Right kidney (tissue), 9 donors: ENCODE measurements around the gene GABRA5.
"Not testable (repeated sequence)": the region's sequence is repeated elsewhere in the genome, so short reads cannot be mapped to it uniquely, and the experiment has no call there.

ENCODE experiments used
- DNase-seq: peaks from one replicate; pipeline ENCODE4 v3.0.0-alpha.2; 2016
- long read RNA-seq, 8 donors: transcript quantifications; one replicate each; lab custom pipeline, GENCODE V29; 2026

The GABRA5 gene
- long read RNA-seq, donor 1 = 0 reads
- long read RNA-seq, donor 2 = 0 reads
- long read RNA-seq, donor 3 = 0 reads
- long read RNA-seq, donor 4 = 0 reads
- long read RNA-seq, donor 5 = 0 reads
- long read RNA-seq, donor 6 = 0 reads
- long read RNA-seq, donor 7 = 0 reads
- long read RNA-seq, donor 8 = 0 reads

- peak; percentile 54 for DNase-seq
These were observed at the start of gene GABRA5 for GRCh38 chr15:26866298-26867199. GABRA5 (plus strand) TSS chr15:26867062; CDS start chr15:26869249, 2,187 bp downstream.

DNA sequence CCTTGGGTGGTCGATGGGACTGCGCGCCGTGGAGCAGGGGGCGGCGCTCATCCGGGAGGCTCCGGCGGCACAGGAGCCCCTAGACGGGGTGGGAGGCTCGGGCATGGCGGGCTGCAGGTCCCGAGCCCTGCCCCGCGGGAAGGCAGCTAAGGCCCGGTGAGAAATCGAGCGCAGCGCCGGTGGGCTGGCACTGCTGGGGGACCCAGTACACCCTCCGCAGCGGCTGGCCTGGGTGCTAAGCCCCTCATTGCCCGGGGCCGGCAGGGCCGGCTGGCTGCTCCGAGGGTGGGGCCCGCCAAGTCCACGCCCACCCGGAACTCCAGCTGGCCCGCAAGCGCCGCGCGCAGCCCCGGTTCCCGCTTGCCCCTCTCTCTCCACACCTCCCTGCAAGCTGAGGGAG is 35.7 kb upstream of the GABRA5 start:
- not testable (repeated sequence) for DNase-seq

DNA sequence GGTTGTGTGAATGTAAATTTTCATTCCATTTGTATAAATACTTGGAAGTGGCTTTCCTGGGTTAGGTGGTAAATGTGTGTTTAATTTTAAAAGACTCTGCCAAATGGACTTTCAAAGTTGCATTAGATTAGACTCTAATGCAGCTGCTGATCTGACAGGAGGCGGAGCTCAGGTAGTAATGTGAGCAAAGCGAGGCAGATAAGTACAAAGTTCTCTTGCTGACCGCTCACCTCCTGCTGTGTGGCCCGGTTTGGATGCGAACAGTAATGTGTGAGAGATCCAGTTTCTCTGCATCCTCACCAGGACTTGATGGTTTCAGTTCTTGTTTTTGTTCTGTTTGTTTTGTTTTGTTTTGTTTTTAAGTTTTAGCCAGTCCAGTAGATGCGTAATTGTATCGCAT is 34.9 kb upstream of the GABRA5 start:
- no peak for DNase-seq

GRCh38 chr15:26838742-26839460 is 28.0 kb upstream of the GABRA5 start:
- peak; percentile 10 for DNase-seq

GRCh38 chr15:26841514-26841913 is 25.3 kb upstream of the GABRA5 start:
- DNase-seq = no peak

DNA sequence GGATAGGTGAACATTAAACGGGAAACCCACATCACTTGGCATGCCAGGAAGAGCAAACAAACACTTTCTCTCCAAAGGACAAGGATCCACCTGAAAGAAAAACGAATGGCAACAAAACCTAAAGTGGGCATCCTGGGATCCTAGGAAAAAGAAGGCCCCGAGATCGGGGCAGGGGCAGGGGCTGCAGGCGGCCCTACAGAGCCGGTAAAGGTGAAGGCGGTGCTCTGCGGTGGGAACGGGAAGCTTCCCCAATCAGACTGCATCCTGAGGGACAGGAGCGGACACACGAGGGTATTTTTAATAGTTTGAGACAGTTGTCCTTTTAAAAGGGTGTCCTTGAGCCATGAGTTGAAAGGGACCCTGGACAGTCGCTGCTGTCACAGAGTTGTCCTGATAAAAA is 24.9 kb upstream of the GABRA5 start:
- DNase-seq = no peak

DNA sequence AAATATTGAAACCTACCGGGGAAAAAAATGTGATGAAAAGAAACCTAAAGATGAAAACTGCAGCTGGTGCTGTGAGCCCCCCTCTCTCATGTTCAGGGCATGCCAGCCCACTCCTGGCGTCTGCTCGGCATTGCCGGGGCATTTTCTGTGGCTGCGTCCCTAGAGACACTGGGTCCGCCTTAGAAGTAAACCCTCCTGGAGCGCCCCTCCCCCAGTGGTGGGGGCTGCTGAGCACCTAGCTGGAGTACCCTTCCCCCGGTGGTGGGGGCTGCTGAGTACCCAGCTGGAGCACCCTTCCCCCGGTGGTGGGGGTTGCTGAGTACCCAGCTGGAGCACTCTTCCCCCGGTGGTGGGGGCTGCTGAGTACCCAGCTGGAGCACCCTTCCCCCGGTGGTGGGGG is 24.5 kb upstream of the GABRA5 start:
- DNase-seq = no peak

GRCh38 chr15:26844901-26845300 is 22.0 kb upstream of the GABRA5 start:
- no peak for DNase-seq

DNA sequence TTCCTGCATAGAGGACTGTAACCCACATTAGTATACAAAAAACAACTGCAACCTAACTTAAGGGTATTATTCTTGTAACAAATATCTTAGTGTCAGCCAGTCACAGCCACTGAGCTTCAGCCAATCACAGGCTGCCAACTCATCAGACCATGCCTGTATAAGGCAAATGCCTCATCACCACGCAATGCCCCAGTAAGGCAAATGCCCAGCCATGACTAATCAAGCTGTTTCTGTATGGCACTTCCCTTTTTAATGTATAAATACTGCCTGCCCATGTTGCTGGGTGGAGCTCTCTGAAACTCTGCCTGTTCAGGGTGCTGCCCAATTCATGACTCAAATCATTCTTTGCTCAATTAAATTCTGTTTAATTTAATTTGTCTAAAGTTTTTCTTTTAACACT is 18.4 kb upstream of the GABRA5 start:
- DNase-seq = no peak

DNA sequence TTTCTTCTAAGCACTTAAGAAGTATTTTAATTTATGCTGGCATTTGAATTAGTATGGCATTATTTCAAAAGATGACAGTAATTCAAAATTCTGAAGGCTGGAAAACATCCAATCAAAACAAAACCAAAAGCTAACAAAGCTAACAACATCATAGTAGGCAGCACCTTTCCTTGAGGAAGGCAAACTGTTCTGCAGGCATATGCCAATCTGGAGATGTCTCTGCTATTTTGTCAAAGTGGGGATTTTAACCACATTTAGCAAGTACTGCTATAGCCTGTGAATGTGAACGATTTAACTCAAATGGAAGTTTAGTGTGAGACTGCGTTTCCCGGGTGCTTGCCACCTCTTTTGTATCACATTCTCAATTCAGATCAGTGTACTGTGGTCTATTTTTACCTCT is 16.7 kb upstream of the GABRA5 start:
- no peak for DNase-seq

DNA sequence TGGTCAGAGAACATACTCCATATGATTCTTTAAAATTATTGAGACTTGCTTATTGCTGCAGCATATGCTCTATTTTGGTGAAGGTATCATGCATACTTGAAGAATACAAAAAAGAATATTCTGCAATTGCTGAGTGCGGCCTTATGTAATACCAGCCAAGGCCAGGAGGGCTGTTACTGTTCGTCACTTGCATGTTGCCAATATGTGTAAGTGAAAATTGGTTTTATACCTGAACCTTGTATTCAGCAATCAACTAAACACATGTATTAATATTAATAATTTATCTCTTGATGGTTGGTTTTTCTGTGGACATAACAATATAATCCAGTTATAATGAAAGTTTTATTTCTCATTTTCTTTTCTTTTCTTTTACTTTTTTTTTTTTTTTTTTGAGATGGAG is 13.9 kb upstream of the GABRA5 start:
- no peak for DNase-seq

GRCh38 chr15:26854435-26854834 is 12.4 kb upstream of the GABRA5 start:
- DNase-seq = no peak

GRCh38 chr15:26864664-26865191 is 2.1 kb upstream of the GABRA5 start:
- DNase-seq = peak; percentile 38

DNA sequence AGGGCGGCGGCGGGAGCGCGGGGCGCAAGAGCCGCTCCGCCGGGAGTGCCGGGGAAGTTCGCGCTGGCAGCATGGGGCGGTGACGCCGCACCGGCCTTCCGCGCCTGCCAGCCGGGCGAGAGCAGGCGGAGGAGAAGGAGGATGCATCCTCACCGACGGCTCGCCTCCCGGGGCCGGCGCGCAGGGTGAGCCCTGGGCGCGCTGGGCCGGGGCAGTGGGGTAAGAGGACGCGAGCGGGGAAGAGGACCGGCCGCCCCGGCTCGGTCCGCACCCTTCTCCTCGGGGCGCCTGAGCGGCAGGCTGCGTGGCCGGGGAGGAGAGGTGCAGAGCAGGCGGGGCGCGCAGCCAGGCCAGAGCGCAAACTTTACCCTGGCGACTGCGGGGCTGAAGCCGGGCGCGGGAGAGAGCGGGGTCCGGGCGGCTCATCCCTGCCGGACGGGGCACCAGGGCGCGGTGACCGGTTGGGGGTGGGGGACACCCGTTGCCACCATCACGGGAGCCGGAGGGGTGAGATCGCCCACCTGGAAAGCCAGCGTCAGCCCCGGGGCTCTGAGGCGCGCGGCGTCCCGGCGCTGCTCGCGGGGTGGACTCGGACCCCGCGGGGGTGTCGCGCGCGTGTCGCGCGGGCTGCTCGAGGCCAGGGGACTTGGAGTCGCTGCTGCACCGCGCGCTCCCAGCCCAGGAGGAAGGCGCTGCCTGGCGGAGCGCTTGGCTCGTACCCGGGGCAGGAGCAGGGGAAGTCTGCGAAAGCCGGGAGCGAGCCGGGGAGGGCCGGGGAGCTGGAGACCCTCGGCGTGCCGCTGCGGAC is 542 bp downstream of the GABRA5 start:
- DNase-seq = peak; percentile 71

DNA sequence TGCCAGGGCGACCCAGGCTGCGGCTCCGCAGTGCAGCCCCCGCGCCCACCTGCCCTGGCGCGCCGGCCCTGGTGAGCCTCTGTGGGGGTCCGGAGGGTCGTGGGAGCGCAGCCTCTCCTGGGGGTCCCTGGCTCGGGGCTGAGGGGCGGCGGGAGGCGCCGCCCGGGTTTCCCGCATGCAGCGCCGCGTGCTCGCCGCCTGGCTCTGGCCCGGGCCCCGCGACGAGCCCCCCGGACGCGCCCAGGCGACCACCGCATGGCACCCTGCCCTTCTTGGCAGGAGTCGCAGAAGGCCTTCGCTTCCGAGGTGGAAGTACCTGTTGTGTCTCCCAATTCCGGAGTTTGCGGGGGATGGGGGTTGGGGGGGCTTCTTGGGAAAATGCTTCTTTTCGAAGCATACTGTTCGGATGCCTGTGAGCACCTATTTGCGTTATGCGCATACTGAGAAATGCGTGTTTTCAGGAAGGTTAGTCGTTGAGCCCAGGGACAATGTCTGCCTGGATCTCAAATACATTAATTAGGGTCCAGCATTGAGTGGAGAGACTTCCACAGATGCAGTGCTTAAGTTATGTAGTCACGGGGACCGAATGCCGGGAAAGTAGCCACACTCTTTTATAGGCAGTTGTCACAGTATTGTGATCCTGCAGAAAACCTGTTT is 1.3 kb downstream of the GABRA5 start:
- no peak for DNase-seq

DNA sequence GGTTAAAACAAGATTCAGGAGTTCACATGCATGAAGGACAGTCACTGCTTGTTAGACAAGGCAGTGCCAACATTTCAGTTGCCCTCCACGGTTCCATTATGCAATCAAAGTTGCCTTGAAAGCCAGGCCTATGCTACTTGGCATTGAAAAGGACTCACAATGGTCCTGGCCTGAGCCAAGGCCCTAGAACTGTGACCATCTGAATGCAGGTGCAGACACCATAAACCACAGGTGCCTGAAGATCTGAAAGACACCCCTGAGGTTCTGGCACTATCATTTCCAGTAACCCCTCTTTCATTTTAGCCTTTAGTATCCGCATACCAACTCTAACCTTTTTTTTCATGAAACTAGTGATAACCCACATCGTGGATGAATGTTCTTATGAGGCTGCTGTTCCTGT is 2.8 kb downstream of the GABRA5 start:
- no peak for DNase-seq

DNA sequence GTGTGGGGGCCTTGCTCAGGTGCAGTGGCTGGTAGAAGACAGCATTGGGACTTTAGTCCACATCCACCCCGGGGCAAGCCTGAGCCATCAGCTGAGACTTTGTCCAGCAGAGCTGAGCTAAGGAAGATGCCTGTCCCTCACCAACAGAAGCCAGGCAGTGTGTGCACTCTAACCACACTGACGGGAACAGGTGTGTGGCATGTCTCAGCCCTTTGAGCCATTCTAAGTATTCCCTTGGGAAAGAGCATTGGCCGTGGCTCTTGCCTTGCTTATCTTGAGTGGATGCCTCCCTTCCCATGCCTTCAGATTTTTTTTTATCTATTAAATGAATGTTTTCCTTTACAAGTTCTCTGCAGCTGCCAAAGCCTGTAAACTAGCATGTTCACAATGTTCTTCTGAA is 3.5 kb downstream of the GABRA5 start:
- DNase-seq = no peak

DNA sequence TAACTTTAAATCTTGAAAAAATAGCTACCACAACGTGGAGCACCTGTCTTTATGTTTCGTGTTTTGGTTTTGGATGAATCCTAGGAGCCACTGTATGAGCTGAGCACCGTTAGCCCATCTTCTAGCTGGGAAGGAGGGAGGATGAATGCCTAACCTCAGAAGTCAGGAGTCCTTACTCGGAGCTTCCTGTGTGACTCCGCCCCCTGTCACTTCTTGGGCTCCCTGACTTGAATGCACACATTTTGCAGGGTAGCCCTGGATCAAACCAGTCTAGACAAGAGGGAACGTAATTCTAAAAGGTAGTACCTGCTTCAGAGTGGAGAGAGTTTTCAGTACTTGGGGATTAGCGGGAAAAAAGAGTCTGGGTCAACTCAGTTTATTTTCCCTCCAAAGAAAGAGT is 5.3 kb downstream of the GABRA5 start:
- no peak for DNase-seq

GRCh38 chr15:26873846-26874245 is 7.0 kb downstream of the GABRA5 start:
- no peak for DNase-seq

DNA sequence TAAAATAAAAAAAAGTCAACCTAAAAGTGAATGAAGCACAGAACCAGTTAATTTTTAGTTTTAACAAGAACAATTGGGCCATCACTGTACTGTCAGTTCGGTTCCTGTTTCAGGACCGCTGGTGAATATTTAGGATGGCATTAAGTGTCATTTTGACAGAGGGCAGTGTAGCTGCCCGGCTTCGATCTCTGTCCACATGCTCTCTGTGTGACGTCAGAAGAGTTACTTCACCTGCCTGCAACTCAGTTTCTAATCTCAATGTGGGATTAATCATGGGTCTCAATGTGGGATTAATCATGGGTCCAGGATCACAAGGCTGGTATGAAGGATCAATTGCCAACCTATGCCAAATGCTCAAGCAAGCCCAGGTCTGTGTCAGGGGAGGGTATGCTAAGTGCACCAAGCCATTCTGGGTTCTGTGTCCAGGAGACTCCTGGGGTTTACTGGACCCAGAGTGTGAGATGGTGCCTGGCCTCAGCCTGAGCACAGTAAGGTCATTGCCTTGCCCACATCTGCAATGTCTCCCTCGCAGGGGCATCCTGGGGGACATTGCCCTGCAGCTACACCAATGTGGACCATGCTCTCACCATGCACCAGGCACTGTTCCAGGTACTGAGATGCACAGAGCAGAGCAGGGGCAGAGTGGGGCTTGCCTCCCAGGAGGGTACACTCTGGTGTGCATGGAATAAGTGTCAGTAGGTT is 8.1 kb downstream of the GABRA5 start:
- no peak for DNase-seq

GRCh38 chr15:26875476-26875850 is 8.6 kb downstream of the GABRA5 start:
- no peak for DNase-seq
